SK-MEL-5 (cell line): ENCODE data around the gene TSPAN11. TPM values are rescaled to one million over a fixed set of nuclear protein-coding genes. Genes with fewer than 3 reads are reported as not detected.

Experiments used
- DNase-seq: peaks from one replicate; pipeline ENCODE4 v3.0.0-alpha.2; 2016; ENCODE audit warnings: low read depth, low spot score
- in situ Hi-C: cut with HindIII; loops from 2 replicates; pipeline ENCODE4 v1.10.0; 2016; ENCODE audit warnings: low sequenced_read_pairs, high pct_unique_total_duplicates, low pct_unique_long_range_greater_than_20kb
- total RNA-seq: library from RNA; depleted of rRNA; stranded (reverse); fragments of >200 nt; shearing (Covaris generic); gene quantifications from 2 replicates; pipeline ENCODE4 v1.2.3, GENCODE V29; 2014; rRNA removed

The TSPAN11 gene
- total RNA-seq, 1 experiment from 2014 or later, result not detected

DNA sequence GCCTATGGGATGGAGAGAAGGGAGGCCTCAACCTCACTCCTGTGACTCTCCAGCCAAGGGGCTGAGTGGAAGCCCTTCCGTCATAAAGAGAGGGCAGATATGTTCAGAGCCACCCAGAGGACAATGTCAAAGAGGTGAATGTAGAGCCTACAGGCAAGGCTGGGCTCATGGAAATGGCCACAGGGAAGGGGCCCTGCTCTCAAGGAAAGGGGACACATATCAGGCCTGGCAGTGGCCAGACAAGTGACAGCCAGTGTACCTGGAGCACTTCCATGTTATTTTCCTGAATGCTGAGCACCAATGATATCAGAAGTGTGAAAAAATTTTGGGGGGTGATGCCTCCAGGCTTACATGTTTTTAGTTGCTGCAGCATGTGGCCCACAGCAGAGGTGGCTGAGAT, 110.5 kb downstream of the TSPAN11 start:
- DNase-seq, result no peak
- in situ Hi-C loops, result no loop called here

DNA sequence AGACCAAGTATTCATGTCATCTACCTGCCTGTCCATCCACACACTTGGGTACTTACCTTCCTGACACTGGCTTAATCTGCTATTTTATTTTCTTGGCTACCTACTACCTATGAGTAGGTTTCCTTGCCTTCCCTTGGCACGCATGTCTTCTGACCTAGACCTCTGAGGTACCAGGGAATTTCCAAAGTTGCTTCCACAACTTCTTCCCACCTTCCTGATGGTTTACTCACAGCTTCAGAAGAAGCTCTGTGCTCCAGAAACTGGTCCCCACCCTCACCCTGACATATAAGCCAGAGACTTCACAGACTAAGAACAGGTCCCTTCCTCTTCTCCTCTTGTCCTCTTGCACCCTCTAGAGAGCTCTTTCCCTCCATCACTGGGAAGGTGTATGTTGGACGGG, 111.4 kb downstream of the TSPAN11 start:
- in situ Hi-C loops, result no loop called here
- DNase-seq, result no peak

DNA sequence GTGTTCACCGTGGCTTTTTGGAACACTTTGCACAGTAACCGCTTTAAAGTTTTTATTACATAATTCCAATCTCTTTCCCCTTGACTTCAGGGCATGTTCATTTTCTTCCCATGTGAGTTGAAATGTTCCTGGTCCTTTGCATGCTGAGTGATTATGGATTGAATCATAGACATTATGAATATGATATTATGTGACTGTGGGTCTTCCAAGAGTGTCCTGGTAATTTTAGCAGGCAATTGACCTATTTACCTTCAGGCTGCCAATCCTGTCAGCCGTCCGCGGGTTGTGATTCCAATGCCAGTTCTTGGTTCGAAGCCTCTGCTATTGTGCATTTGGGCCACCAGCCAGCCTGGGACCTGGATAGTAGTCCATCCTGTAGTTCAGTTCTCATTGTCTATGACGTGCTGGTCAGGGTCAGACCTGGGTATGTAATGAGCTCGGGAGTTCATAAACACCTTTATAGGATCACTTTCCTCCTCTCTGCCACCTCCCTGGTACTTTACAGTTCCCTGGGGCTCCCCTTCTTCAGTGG, 114.6 kb downstream of the TSPAN11 start:
- in situ Hi-C loops, result no loop called here
- DNase-seq, result no peak

Other genes starting within 250 kb of the TSPAN11 start
- 32.9 TPM in 2 replicates for gene IPO8, start 230.9 kb upstream of the TSPAN11 start, total RNA-seq
- 15.6 and 22.2 TPM in 2 replicates for gene CAPRIN2, start 171.8 kb upstream of the TSPAN11 start, total RNA-seq
- gene DDX11, start 147.1 kb downstream of the TSPAN11 start, total RNA-seq, result 17.4 and 24.1 TPM in 2 replicates